HEK293 (cell line): ENCODE results near the gene CCDC88C.

Experiments
- CTCF ChIA-PET: fragments of 350-600 bp; formaldehyde crosslinking; extraction: SDS; loops from one replicate; lab custom pipeline; 2021; ENCODE audit warnings: antibody characterized with exemption; lab: Yijun Ruan, JAX
- POLR2A ChIA-PET: fragments of 300-600 bp; formaldehyde crosslinking; extraction: SDS; loops from one replicate; lab custom pipeline; 2020; ENCODE audit warnings: antibody characterized with exemption, inconsistent platforms; lab: Yijun Ruan, JAX
- H3K27ac ChIP-seq: fragments of 200-500 bp; sonication (Bioruptor generic); 2 replicates; pipeline ENCODE4 v1.5.1; 2014; ENCODE audit warnings: low read depth, low read length, control low read depth, inconsistent platforms; ENCODE audit errors: extremely low read depth
- H3K36me3 ChIP-seq, 2 experiments: fragments of 200-500 bp in 1 of 2; sonication (Bioruptor generic) in 1 of 2; 1 replicate in 1 of 2; 2 replicates in 1 of 2; pipeline ENCODE4 v1.5.1; 2014 to 2017; ENCODE audit warnings: inconsistent platforms in 2 of 2, low read length in 2 of 2; ENCODE audit not compliant: control insufficient read depth in 2 of 2, insufficient read depth in 1 of 2
- H3K4me1 ChIP-seq: fragments of 200-500 bp; sonication (Bioruptor generic); 2 replicates; pipeline ENCODE4 v1.5.1; 2014; ENCODE audit warnings: mild to moderate bottlenecking, low read length, inconsistent platforms; ENCODE audit not compliant: control insufficient read depth, insufficient read depth
- H3K4me3 ChIP-seq: 2 replicates; pipeline ENCODE4 v1.5.1; 2011; ENCODE audit warnings: low read depth, mild to moderate bottlenecking, control low read depth, low read length, moderate library complexity
- H3K9me3 ChIP-seq: fragments of 200-500 bp; sonication (Bioruptor generic); 2 replicates; pipeline ENCODE4 v1.5.1; 2014; ENCODE audit warnings: low read depth, low read length, inconsistent platforms; ENCODE audit not compliant: control insufficient read depth, insufficient read depth
- AEBP2 ChIP-seq: fragments of 450-650 bp; formaldehyde crosslinking; IDR thresholded peaks from 2 replicates; pipeline ENCODE4 v1.5.1; 2016; ENCODE audit warnings: missing biosample characterization, missing genetic modification characterization, borderline replicate concordance
- BCL11B ChIP-seq: fragments of 450-650 bp; formaldehyde crosslinking; IDR thresholded peaks from 2 replicates; pipeline ENCODE4 v1.5.1; 2016; ENCODE audit warnings: low read depth, missing biosample characterization, missing genetic modification characterization
- GLI2 ChIP-seq: fragments of 450-650 bp; formaldehyde crosslinking; IDR thresholded peaks from 2 replicates; pipeline ENCODE4; 2017; ENCODE audit warnings: missing biosample characterization, missing genetic modification characterization, low read depth, borderline replicate concordance
- HOXD13 ChIP-seq: sonication (generic); formaldehyde crosslinking; IDR thresholded peaks from 2 replicates; pipeline ENCODE4 v1.8.0; 2022; ENCODE audit warnings: missing genetic modification reagents, borderline replicate concordance
- PATZ1 ChIP-seq: fragments of 450-650 bp; formaldehyde crosslinking; IDR thresholded peaks from 2 replicates; pipeline ENCODE4 v1.5.1; 2016; ENCODE audit warnings: missing biosample characterization, missing genetic modification characterization
- ZBTB6 ChIP-seq: fragments of 450-650 bp; formaldehyde crosslinking; IDR thresholded peaks from 2 replicates; pipeline ENCODE4 v1.5.1; 2017; ENCODE audit warnings: missing biosample characterization, missing genetic modification characterization
- ZFHX2 ChIP-seq: fragments of 450-650 bp; formaldehyde crosslinking; conservative IDR thresholded peaks from 2 replicates; pipeline ENCODE4 v1.5.1; 2016; ENCODE audit warnings: missing biosample characterization, missing genetic modification characterization
- ZNF114 ChIP-seq: fragments of 450-650 bp; formaldehyde crosslinking; IDR thresholded peaks from 2 replicates; pipeline ENCODE4 v1.5.0; 2017; ENCODE audit warnings: missing biosample characterization, missing genetic modification characterization
- ZNF121 ChIP-seq: fragments of 450-650 bp; formaldehyde crosslinking; IDR thresholded peaks from 2 replicates; pipeline ENCODE4 v1.5.1; 2016; ENCODE audit warnings: missing biosample characterization, missing genetic modification characterization
- ZNF138 ChIP-seq: fragments of 450-650 bp; formaldehyde crosslinking; IDR thresholded peaks from 2 replicates; pipeline ENCODE4 v1.5.1; 2016; ENCODE audit warnings: missing biosample characterization, missing genetic modification characterization, borderline replicate concordance
- ZNF146 ChIP-seq: fragments of 450-650 bp; formaldehyde crosslinking; IDR thresholded peaks from 2 replicates; pipeline ENCODE4 v1.5.1; 2016; ENCODE audit warnings: missing biosample characterization, missing genetic modification characterization
- ZNF174 ChIP-seq: fragments of 450-650 bp; formaldehyde crosslinking; IDR thresholded peaks from 2 replicates; pipeline ENCODE4 v1.5.0; 2017; ENCODE audit warnings: missing biosample characterization, mild to moderate bottlenecking, missing genetic modification characterization
- ZNF221 ChIP-seq: fragments of 450-650 bp; formaldehyde crosslinking; IDR thresholded peaks from 2 replicates; pipeline ENCODE4 v1.5.1; 2017; ENCODE audit warnings: missing biosample characterization, missing genetic modification characterization, borderline replicate concordance
- ZNF26 ChIP-seq: fragments of 450-650 bp; formaldehyde crosslinking; IDR thresholded peaks from 2 replicates; pipeline ENCODE4 v1.5.1; 2016; ENCODE audit warnings: missing biosample characterization, missing genetic modification characterization
- ZNF266 ChIP-seq: fragments of 450-650 bp; formaldehyde crosslinking; IDR thresholded peaks from 2 replicates; pipeline ENCODE4 v1.5.1; 2016; ENCODE audit warnings: missing biosample characterization, missing genetic modification characterization, low read depth
- ZNF311 ChIP-seq: fragments of 450-650 bp; formaldehyde crosslinking; IDR thresholded peaks from 2 replicates; pipeline ENCODE4 v1.5.1; 2017; ENCODE audit warnings: missing biosample characterization, missing genetic modification characterization, borderline replicate concordance
- ZNF37A ChIP-seq: fragments of 450-650 bp; IDR thresholded peaks from 2 replicates; pipeline ENCODE4 v1.5.1; 2018; ENCODE audit warnings: missing biosample characterization, missing genetic modification characterization
- ZNF549 ChIP-seq: fragments of 450-650 bp; IDR thresholded peaks from 2 replicates; pipeline ENCODE4 v1.5.1; 2018; ENCODE audit warnings: missing biosample characterization, missing genetic modification characterization, mild to moderate bottlenecking, inconsistent platforms, moderate library complexity
- ZNF623 ChIP-seq: fragments of 450-650 bp; formaldehyde crosslinking; IDR thresholded peaks from 2 replicates; pipeline ENCODE4 v1.5.1; 2016; ENCODE audit warnings: missing biosample characterization, missing genetic modification characterization
- ZNF654 ChIP-seq: fragments of 450-650 bp; formaldehyde crosslinking; IDR thresholded peaks from 2 replicates; pipeline ENCODE4 v1.5.1; 2016; ENCODE audit warnings: low read depth, missing biosample characterization, missing genetic modification characterization
- ZNF670 ChIP-seq: fragments of 450-650 bp; formaldehyde crosslinking; IDR thresholded peaks from 2 replicates; pipeline ENCODE4 v1.5.1; 2016; ENCODE audit warnings: missing biosample characterization, missing genetic modification characterization, low read depth
- ZNF704 ChIP-seq: fragments of 450-650 bp; formaldehyde crosslinking; IDR thresholded peaks from 2 replicates; pipeline ENCODE4 v1.5.1; 2016; ENCODE audit warnings: missing biosample characterization, missing genetic modification characterization
- ZNF76 ChIP-seq: fragments of 450-650 bp; formaldehyde crosslinking; IDR thresholded peaks from 2 replicates; pipeline ENCODE4; 2016; ENCODE audit warnings: low read depth, missing biosample characterization, missing genetic modification characterization, borderline replicate concordance
- ZNF837 ChIP-seq: fragments of 450-650 bp; formaldehyde crosslinking; IDR thresholded peaks from 2 replicates; pipeline ENCODE4 v1.5.1; 2016; ENCODE audit warnings: missing biosample characterization, missing genetic modification characterization
- ZSCAN23 ChIP-seq: fragments of 450-650 bp; formaldehyde crosslinking; IDR thresholded peaks from 2 replicates; pipeline ENCODE4 v1.5.1; 2016; ENCODE audit warnings: missing biosample characterization, missing genetic modification characterization
- ZSCAN30 ChIP-seq: fragments of 450-650 bp; IDR thresholded peaks from 2 replicates; pipeline ENCODE4 v1.5.1; 2018; ENCODE audit warnings: missing biosample characterization, mild to moderate bottlenecking, missing genetic modification characterization, moderate library complexity
- ZSCAN4 ChIP-seq: fragments of 450-650 bp; formaldehyde crosslinking; IDR thresholded peaks from 2 replicates; pipeline ENCODE4 v1.5.1; 2017; ENCODE audit warnings: missing biosample characterization, missing genetic modification characterization

The CCDC88C gene

GRCh38 chr14:91323671-91324605 lies 93.7 kb downstream of the CCDC88C start (continued):
- TF ChIP-seq BCL11B (tag by site-specific recombination): no peak
- peak; percentile 68 for TF ChIP-seq ZNF654
- TF ChIP-seq ZSCAN4 (tag by site-specific recombination): no peak
- TF ChIP-seq ZNF704: no peak
- TF ChIP-seq ZNF146: no peak
- TF ChIP-seq PATZ1 (tag by site-specific recombination): 0 out of 2 replicates have a peak, but pooled peaks have one; percentile 12
- no peak for TF ChIP-seq AEBP2 (tag by site-specific recombination)
- TF ChIP-seq ZSCAN30 (tag by site-specific recombination): peak; percentile 34; the same call in 1 of the 2 replicates
- no peak for TF ChIP-seq ZNF837 (tag by site-specific recombination)
- TF ChIP-seq ZNF26: no peak
- TF ChIP-seq ZNF76 (tag by site-specific recombination): no peak
- no peak for TF ChIP-seq ZNF221 (tag by site-specific recombination)
- TF ChIP-seq ZBTB6: no peak
- TF ChIP-seq ZNF37A (tag by site-specific recombination): no peak
- no peak for TF ChIP-seq ZNF266 (tag by site-specific recombination)
- no peak for TF ChIP-seq GLI2

- no peaks in the 10 kb centered on the region; the same call in 1 of the 2 replicates for H3K4me1 ChIP-seq
- no peak overlapping the region for H3K4me3 ChIP-seq
- H3K36me3 ChIP-seq: peaks cover 3 to 33% of the 10 kb centered on the region in 2 experiments; a peak in 2 of 3 replicates
- no peak overlapping the region for H3K27ac ChIP-seq
- ChIA-PET POLR2A (no interaction called here), CTCF (interaction anchor here (0.6 to 9.5 kb wide), 27 partner anchors 9 to 690 kb away, joined by 3 to 77 read pairs (median 4); partner anchors contain the start of gene CCDC88C)
- no peaks in the 10 kb centered on the region for H3K9me3 ChIP-seq
- no peak for TF ChIP-seq ZNF174 (tag by site-specific recombination)
- TF ChIP-seq ZNF549 (tag by site-specific recombination): no peak
- TF ChIP-seq ZNF670 (tag by site-specific recombination): no peak
- TF ChIP-seq ZSCAN23 (tag by site-specific recombination): no peak
- TF ChIP-seq ZFHX2: no peak
- no peak for TF ChIP-seq ZNF114
- TF ChIP-seq ZNF837 (tag by site-specific recombination): no peak
- no peak for TF ChIP-seq ZNF121
- TF ChIP-seq ZSCAN4 (tag by site-specific recombination): no peak
- no peak for TF ChIP-seq HOXD13 (CRISPR knock-in tag)
- TF ChIP-seq ZNF311: no peak
- no peak for TF ChIP-seq ZNF138 (tag by site-specific recombination)
- no peak for TF ChIP-seq ZNF623 (tag by site-specific recombination)
Observed at GRCh38 chr14:91323031-91323430, 94.6 kb downstream of the CCDC88C start.
